ENCODE data around the gene GRK5.

GRK5 gene

DNA sequence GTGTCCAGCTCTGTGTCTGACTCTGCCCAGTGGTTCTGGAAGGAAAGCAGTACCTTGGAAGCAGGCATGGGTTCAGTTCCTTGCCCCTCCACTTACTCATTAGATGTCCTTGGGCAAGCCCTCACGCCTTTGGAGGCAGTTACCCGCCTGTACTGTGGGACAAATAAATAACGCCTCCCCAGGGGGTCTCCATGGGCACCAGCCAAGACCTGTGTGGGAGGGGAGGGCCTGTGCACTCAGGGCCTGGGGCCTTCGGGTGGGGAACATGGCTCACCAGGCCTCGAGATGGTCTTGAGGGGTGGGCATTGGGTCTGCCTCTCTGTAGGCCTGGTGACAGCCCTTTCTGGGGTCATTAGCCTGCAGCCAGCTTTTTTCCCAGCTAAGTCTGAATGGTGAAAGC is 142.0 kb downstream of the GRK5 start:
- TF ChIP-seq CTCF (IDR thresholded peaks at IDR 0.05; ENCODE audit: low read depth, low read length) = no peak
- H3K4me3 ChIP-seq (ENCODE audit: low read depth, low read length) = no peak overlapping the region

- no peak overlapping the region for H3K4me3 ChIP-seq (ENCODE audit: low read depth, low read length)
- no peak for TF ChIP-seq CTCF (IDR thresholded peaks at IDR 0.05; ENCODE audit: low read depth, low read length)
Measured at GRCh38 chr10:119349937-119350501, 142.6 kb downstream of the GRK5 start.

GRCh38 chr10:119350502-119351097 is 143.2 kb downstream of the GRK5 start:
- no peak overlapping the region for H3K4me3 ChIP-seq (ENCODE audit: low read depth, low read length)
- no peak for TF ChIP-seq CTCF (IDR thresholded peaks at IDR 0.05; ENCODE audit: low read depth, low read length)

DNA sequence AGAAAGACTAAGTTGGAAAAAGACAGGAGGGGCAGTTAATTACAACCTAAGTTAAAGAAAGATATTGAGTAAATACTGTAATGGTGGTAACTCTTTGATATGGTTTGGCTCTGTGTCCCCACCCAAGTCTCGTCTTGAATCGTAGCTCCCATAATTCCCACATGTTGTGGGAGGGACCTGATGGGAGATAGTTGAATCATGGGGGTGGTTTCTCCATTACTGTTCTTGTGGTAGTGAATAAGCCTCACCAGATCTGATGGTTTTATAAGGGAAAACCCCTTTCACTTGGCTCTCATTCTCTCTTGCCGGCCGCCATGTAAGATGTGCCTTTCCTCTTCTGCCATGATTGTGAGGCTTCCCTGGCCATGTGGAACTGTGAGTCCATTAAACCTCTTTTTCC is 143.8 kb downstream of the GRK5 start:
- no peak for TF ChIP-seq CTCF (IDR thresholded peaks at IDR 0.05; ENCODE audit: low read depth, low read length)
- no peak overlapping the region for H3K4me3 ChIP-seq (ENCODE audit: low read depth, low read length)

DNA sequence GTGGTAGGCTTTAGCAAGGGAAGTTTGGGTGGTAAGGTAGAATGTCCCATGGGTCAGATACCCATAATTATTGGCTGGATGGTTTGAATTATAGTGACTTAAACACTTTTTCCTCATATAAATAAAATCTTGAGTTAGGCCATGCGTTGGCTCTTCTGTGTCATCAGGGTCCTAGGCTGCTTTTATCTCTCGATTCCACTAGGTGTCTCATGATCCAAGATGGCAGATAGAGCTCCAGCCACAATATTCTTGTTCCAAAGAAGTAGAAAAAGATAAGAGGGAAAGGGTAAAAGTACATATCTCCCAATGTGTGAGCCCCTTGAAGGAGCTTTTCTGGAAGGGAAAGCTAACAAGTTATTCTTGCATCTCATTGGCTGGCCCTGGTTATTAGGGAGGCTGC is 144.7 kb downstream of the GRK5 start:
- no peak for TF ChIP-seq CTCF (IDR thresholded peaks at IDR 0.05; ENCODE audit: low read depth, low read length)
- no peak overlapping the region for H3K4me3 ChIP-seq (ENCODE audit: low read depth, low read length)

GRCh38 chr10:119352807-119353206 is 145.4 kb downstream of the GRK5 start:
- TF ChIP-seq CTCF (IDR thresholded peaks at IDR 0.05; ENCODE audit: low read depth, low read length) = no peak
- H3K4me3 ChIP-seq (ENCODE audit: low read depth, low read length) = no peak overlapping the region

DNA sequence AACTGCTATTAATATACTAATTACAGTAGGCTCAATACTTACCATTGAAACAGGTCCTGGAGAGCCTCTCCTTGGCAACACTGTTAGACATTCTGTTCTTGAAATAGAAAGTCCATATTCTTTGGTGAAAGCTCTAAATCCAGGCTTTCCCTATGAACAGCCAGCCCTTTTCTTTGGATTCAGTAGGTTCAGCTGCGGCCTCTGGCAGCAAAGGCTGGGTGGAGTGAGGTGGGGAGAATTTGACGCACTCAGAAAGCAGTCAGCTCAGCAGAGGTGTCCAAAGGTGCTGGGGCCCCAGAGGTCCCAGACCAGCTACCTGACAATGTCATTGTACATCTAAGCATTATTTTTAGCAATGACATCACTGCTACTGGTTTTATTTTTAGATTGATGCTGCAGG is 146.1 kb downstream of the GRK5 start:
- H3K4me3 ChIP-seq (ENCODE audit: low read depth, low read length) = no peak overlapping the region
- TF ChIP-seq CTCF (IDR thresholded peaks at IDR 0.05; ENCODE audit: low read depth, low read length) = no peak

Measured in WI38 (cell line).